Mesothelial cell of epicardium (in vitro differentiated cells): ENCODE measurements around the gene CISTR. TPM values are rescaled to one million over a fixed set of nuclear protein-coding genes. Genes with fewer than 3 reads are reported as not detected.

ENCODE experiments used
- DNase-seq, 2 experiments: peaks; one replicate each; pipeline ENCODE4 v3.0.0; 2021; ENCODE audit warnings: low spot score in 2 of 2; ENCODE audit not compliant: unreplicated experiment in 2 of 2
- H3K27ac Mint-ChIP-seq: 2 replicates; pipeline ENCODE4 v1.8.0; 2021; ENCODE audit warnings: mixed read lengths
- H3K27me3 Mint-ChIP-seq: 2 replicates; pipeline ENCODE4 v1.8.0; 2021; ENCODE audit warnings: low read depth, mixed read lengths
- H3K36me3 Mint-ChIP-seq: 2 replicates; pipeline ENCODE4 v1.8.0; 2021; ENCODE audit warnings: mixed read lengths
- H3K4me1 Mint-ChIP-seq: 2 replicates; pipeline ENCODE4 v1.8.0; 2021; ENCODE audit warnings: mixed read lengths
- H3K4me3 Mint-ChIP-seq: 2 replicates; pipeline ENCODE4 v1.8.0; 2021; ENCODE audit warnings: mild to moderate bottlenecking, moderate library complexity, mixed read lengths
- H3K9me3 Mint-ChIP-seq: 2 replicates; pipeline ENCODE4 v1.8.0; 2021; ENCODE audit warnings: mixed read lengths
- total RNA-seq: library from RNA; stranded (reverse); gene quantifications from 3 replicates; pipeline ENCODE4 v1.2.1, GENCODE V29; 2021
- TF ChIP-seq, protein P1 (sequence below): fragments of 200-600 bp; sonication (generic); IDR thresholded peaks from one replicate; pipeline ENCODE4 v1.5.0; 2021; ENCODE audit warnings: antibody characterized with exemption; ENCODE audit not compliant: unreplicated experiment

CISTR gene
- total RNA-seq, 1 donor from 2014 or later, result not detected

DNA sequence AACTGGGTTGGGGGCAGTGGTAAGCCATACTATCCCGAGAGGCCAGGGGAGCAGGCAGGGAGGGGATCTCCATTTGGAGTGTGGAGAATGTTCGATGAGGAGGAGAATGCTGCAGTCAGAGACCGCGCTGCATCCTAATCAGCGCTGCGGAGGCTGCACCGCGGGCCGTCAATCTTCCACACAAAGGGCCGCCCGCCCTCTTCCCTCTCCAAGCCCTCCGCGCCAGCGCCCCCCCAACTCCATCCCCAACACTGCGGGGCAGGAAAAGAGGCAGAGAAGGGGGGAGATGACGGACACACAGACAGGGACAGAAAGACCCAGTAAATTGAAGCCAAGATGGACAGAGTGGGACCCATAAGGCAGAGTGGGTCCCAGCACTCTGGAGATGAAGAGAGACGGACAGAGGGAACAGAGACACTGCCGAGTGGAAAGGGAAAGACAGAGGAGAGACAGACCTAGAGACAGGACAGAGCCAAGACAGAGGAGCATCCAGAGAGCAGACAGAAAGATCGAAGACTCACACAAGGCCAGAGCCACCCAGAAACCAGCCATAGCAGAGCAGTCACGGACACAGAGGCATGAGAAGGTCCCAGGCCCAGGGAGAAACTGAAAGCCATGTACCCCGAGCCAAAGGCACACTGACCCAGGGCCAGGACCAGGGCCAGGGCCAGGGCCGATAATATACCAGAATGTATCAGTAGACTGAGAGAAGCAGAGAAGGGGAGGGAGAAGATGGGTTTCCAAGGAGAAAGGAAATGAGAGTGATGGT is 3.5 kb downstream of the CISTR start:
- Mint-ChIP-seq H3K4me1 (peaks cover 16% of the 10 kb centered on the region), H3K27ac (no peak overlapping the region), H3K4me3 (no peak overlapping the region), H3K36me3 (no peaks in the 10 kb centered on the region), H3K9me3 (no peaks in the 10 kb centered on the region), H3K27me3 (peaks cover 17% of the 10 kb centered on the region)
- TF ChIP-seq, protein P1, sequence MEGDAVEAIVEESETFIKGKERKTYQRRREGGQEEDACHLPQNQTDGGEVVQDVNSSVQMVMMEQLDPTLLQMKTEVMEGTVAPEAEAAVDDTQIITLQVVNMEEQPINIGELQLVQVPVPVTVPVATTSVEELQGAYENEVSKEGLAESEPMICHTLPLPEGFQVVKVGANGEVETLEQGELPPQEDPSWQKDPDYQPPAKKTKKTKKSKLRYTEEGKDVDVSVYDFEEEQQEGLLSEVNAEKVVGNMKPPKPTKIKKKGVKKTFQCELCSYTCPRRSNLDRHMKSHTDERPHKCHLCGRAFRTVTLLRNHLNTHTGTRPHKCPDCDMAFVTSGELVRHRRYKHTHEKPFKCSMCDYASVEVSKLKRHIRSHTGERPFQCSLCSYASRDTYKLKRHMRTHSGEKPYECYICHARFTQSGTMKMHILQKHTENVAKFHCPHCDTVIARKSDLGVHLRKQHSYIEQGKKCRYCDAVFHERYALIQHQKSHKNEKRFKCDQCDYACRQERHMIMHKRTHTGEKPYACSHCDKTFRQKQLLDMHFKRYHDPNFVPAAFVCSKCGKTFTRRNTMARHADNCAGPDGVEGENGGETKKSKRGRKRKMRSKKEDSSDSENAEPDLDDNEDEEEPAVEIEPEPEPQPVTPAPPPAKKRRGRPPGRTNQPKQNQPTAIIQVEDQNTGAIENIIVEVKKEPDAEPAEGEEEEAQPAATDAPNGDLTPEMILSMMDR, result no peak
- DNase-seq, result no peak

DNA sequence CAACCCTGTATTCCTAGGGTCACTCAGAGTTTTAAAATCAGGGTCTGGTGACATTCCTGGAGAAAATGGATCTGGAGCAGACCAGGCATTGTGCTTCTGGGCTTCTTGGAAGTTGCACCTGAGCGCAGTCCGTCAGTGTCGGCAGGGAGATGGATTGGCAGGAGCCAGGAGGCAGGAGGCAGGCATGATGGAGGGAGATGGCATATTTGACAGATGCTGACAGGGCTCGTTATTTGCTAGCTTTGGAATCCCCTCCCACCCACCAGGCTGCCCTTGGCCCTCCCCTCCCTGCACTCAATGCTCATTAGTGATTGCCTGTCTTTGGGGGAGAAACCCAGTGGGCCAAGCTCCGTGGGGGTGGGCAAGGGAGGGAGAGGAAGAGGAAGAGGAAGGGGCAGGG is 4.7 kb downstream of the CISTR start:
- H3K27me3 Mint-ChIP-seq, result peaks cover 17% of the 10 kb centered on the region
- no peak overlapping the region for H3K4me3 Mint-ChIP-seq
- peaks cover 16% of the 10 kb centered on the region for H3K4me1 Mint-ChIP-seq
- no peaks in the 10 kb centered on the region for H3K9me3 Mint-ChIP-seq
- TF ChIP-seq, protein P1, result no peak
- H3K36me3 Mint-ChIP-seq, result no peaks in the 10 kb centered on the region
- no peak for DNase-seq
- H3K27ac Mint-ChIP-seq, result no peak overlapping the region

DNA sequence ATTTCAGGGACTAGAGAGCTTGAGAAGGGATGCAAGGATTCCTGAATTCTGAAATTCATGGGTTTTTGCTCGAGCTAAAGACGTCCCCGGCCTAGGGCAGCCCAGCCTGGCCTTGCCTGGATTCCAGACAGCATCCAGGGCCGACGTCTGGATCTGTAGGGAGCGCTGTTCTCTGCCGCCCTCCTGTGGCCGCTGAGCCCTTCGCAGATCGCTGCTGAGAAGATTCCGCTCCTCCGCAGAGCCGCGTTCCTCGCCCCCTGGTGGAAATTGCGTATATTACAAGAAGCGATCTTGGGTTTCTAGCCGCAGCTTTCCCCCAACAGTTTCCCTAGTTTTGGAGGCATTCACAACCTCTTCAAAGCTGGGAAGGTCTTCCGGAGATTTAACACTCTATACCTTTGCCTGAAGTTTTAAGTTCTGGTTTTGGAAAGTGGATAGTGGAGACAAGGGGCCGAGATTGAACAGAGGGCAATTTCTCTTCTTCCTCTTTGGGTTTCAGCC is 5.1 kb downstream of the CISTR start:
- Mint-ChIP-seq H3K27ac (no peak overlapping the region), H3K4me1 (peaks cover 13% of the 10 kb centered on the region), H3K27me3 (peaks cover 17% of the 10 kb centered on the region), H3K36me3 (no peaks in the 10 kb centered on the region), H3K4me3 (no peak overlapping the region), H3K9me3 (no peaks in the 10 kb centered on the region)
- peak; percentile 87 to 95 for DNase-seq
- TF ChIP-seq, protein P1, result peak; percentile 100

DNA sequence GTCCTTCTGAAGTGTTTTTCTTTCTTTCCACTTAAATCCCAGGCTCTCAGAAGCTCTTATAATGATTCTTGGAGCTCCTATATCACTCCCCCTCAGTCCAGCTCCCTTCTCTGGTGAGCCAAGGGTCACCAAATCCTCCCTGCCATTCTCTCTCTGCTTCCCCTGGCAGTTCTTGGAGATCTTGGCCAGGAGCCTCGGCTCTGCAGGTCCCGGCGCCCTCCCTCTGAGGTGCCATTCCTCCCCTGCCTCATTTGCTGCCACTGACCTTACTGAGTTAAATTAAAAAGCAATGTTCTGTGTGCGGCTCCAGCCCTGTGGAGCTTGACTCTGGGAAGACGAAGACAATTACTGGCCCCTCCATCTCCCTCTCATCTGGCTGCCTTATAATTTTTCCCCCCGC is 7.0 kb downstream of the CISTR start:
- Mint-ChIP-seq H3K9me3 (no peaks in the 10 kb centered on the region), H3K4me1 (peaks cover 7% of the 10 kb centered on the region), H3K36me3 (no peaks in the 10 kb centered on the region), H3K27ac (no peak overlapping the region), H3K27me3 (peaks cover 17% of the 10 kb centered on the region), H3K4me3 (no peak overlapping the region)
- TF ChIP-seq, protein P1, result no peak
- DNase-seq, result no peak

DNA sequence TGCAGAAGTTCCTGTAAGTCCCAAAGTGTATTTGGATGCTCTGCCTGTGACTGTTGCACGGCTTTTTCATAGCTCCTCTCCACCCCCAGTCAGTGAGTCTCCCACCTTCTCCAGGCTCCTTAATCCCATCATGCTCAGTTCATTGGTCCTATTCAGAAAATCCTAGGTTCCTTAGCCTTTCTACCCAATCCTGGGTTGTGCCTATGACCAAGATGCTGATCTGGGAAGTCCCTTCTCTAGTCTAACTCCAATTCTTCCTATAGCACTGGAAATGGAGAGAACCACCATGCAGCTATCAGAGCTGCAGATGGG is 7.7 kb downstream of the CISTR start:
- no peak overlapping the region for H3K4me3 Mint-ChIP-seq
- H3K27me3 Mint-ChIP-seq, result peaks cover 17% of the 10 kb centered on the region
- no peak for DNase-seq
- H3K4me1 Mint-ChIP-seq, result peaks cover 14% of the 10 kb centered on the region
- no peak overlapping the region for H3K27ac Mint-ChIP-seq
- no peaks in the 10 kb centered on the region for H3K36me3 Mint-ChIP-seq
- TF ChIP-seq, protein P1, result no peak
- H3K9me3 Mint-ChIP-seq, result no peaks in the 10 kb centered on the region
